SK-N-SH treated with all-trans-retinoic acid at 6 μM for 48 hours (cell line): ENCODE results near the gene KCNMA1.

Source experiments
- ARNTL ChIP-seq: fragments of 450-650 bp; formaldehyde crosslinking; IDR thresholded peaks from 2 replicates; pipeline ENCODE4 v1.5.0; 2020; ENCODE audit warnings: low read depth, mild to moderate bottlenecking, moderate library complexity, borderline replicate concordance
- ESRRG ChIP-seq: fragments of 250-450 bp; sonication (Bioruptor Pico); IDR thresholded peaks from 2 replicates; pipeline ENCODE4 v1.6.1; 2021; ENCODE audit warnings: mild to moderate bottlenecking
- OSR1 ChIP-seq: fragments of 250-450 bp; sonication (Bioruptor Pico); IDR thresholded peaks from 2 replicates; pipeline ENCODE4 v1.8.0; 2022; ENCODE audit warnings: moderate library complexity, mild to moderate bottlenecking, inconsistent platforms
- PATZ1 ChIP-seq: fragments of 250-450 bp; sonication (Bioruptor Pico); IDR thresholded peaks from 2 replicates; pipeline ENCODE4 v1.8.0; 2020; ENCODE audit warnings: mild to moderate bottlenecking, moderate library complexity, borderline replicate concordance
- POU6F1 ChIP-seq: fragments of 250-450 bp; sonication (Bioruptor Pico); IDR thresholded peaks from 2 replicates; pipeline ENCODE4 v1.8.0; 2021; ENCODE audit warnings: low read depth, mild to moderate bottlenecking, moderate library complexity, borderline replicate concordance
- ZC3H10 ChIP-seq: fragments of 250-450 bp; sonication (Bioruptor Pico); IDR thresholded peaks from 2 replicates; pipeline ENCODE4 v1.5.1; 2021; ENCODE audit warnings: mild to moderate bottlenecking, moderate library complexity
- ZFP30 ChIP-seq: fragments of 450-650 bp; formaldehyde crosslinking; IDR thresholded peaks from 2 replicates; pipeline ENCODE4 v1.5.0; 2022; ENCODE audit warnings: mild to moderate bottlenecking, moderate library complexity
- ZNF8 ChIP-seq: fragments of 450-650 bp; formaldehyde crosslinking; IDR thresholded peaks from 2 replicates; pipeline ENCODE4 v1.5.0; 2020; ENCODE audit warnings: mild to moderate bottlenecking, moderate library complexity
- TF ChIP-seq, protein P1 (sequence below): fragments of 250-450 bp; sonication (Bioruptor Pico); IDR thresholded peaks from 2 replicates; pipeline ENCODE4 v1.5.1; 2020; ENCODE audit warnings: low read depth, mild to moderate bottlenecking, moderate library complexity

GRCh38 chr10:77628906-77629730 is 8.5 kb downstream of the KCNMA1 start:
- no peak for TF ChIP-seq ZNF8 (CRISPR knock-in tag)
- TF ChIP-seq PATZ1: no peak
- no peak for TF ChIP-seq ARNTL
- no peak for TF ChIP-seq OSR1 (CRISPR knock-in tag)
- no peak for TF ChIP-seq ZFP30 (CRISPR knock-in tag)
- no peak for TF ChIP-seq ESRRG
- TF ChIP-seq, protein P1, sequence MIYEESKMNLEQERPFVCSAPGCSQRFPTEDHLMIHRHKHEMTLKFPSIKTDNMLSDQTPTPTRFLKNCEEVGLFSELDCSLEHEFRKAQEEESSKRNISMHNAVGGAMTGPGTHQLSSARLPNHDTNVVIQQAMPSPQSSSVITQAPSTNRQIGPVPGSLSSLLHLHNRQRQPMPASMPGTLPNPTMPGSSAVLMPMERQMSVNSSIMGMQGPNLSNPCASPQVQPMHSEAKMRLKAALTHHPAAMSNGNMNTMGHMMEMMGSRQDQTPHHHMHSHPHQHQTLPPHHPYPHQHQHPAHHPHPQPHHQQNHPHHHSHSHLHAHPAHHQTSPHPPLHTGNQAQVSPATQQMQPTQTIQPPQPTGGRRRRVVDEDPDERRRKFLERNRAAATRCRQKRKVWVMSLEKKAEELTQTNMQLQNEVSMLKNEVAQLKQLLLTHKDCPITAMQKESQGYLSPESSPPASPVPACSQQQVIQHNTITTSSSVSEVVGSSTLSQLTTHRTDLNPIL: no peak
- no peak for TF ChIP-seq POU6F1 (CRISPR knock-in tag)
- no peak for TF ChIP-seq ZC3H10 (CRISPR knock-in tag)
